ENCODE results near the gene SIMC1.

DNA sequence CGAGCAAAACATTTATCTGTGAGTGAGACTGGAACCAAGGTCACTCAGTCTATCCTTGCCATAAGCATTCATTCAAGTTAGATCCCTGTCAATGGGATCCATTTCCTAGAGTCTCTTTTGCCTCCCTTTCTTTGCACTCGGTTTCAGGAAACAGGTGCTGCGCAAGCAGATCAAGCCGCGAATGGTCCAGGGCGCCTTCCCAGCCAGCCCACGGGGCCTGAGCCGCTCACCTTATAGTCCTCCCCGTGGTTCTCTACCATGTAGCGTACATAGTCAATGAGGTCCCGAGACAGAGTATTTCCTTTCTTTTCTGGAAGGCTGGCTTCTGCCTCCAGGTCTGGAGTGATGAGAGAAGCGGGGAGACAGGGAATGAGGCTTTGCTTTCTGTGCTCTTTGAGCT, 146.8 kb downstream of the SIMC1 start:
- TF ChIP-seq CTCF (IDR thresholded peaks at IDR 0.05; ENCODE audit: low read length) (no peak), EZH2 (IDR thresholded peaks at IDR 0.05; ENCODE audit: borderline replicate concordance, low read length) (no peak)
